IMR-90 (cell line): Measurements from ENCODE around the gene NHEJ1.

ENCODE experiments used
- BHLHE40 ChIP-seq: fragments of 150-350 bp; IDR thresholded peaks from 2 replicates; pipeline ENCODE4 v1.6.1; 2016; ENCODE audit warnings: mild to moderate bottlenecking, low read depth, low read length
- CTCF ChIP-seq: conservative IDR thresholded peaks from 2 replicates; pipeline ENCODE4 v1.5.1; 2012; ENCODE audit warnings: mild to moderate bottlenecking, low read depth, low read length, improper control_type of control experiment
- ELK1 ChIP-seq: fragments of 150-350 bp; IDR thresholded peaks from 2 replicates; pipeline ENCODE4 v1.6.1; 2016; ENCODE audit warnings: low read depth, mild to moderate bottlenecking, low read length, moderate library complexity, borderline replicate concordance
- POLR2A ChIP-seq: IDR thresholded peaks from 2 replicates; pipeline ENCODE4 v1.6.1; 2012; ENCODE audit warnings: mild to moderate bottlenecking, low read depth, low read length
- RAD21 ChIP-seq: IDR thresholded peaks from 2 replicates; pipeline ENCODE4 v1.6.1; 2012; ENCODE audit warnings: low read length, improper control_type of control experiment
- SMC3 ChIP-seq: fragments of 150-350 bp; IDR thresholded peaks from 2 replicates; pipeline ENCODE4 v1.6.1; 2016; ENCODE audit warnings: low read depth, mild to moderate bottlenecking, antibody characterized with exemption, low read length, moderate library complexity

GRCh38 chr2:219030177-219030940, 130.3 kb downstream of the NHEJ1 start:
- TF ChIP-seq RAD21: no peak
- no peak for TF ChIP-seq CTCF
- no peak for TF ChIP-seq POLR2A
- no peak for TF ChIP-seq SMC3
- no peak for TF ChIP-seq ELK1
- TF ChIP-seq BHLHE40: no peak
